GM23248 (cell line): ENCODE measurements around the gene EPHA5.

Source experiments
- EZH2 ChIP-seq: fragments of 200-600 bp; sonication (generic); IDR thresholded peaks from 2 replicates; pipeline ENCODE4 v1.6.1; 2018; ENCODE audit warnings: antibody characterized with exemption, mild to moderate bottlenecking; ENCODE audit not compliant: insufficient read depth, poor library complexity, severe bottlenecking
- EZH2phosphoT487 ChIP-seq: fragments of 200-600 bp; sonication (generic); IDR thresholded peaks from 2 replicates; pipeline ENCODE4 v1.6.1; 2018; ENCODE audit warnings: antibody characterized with exemption, moderate library complexity, mild to moderate bottlenecking, low read depth; ENCODE audit not compliant: insufficient read depth

GRCh38 chr4:65535113-65535512, 135.2 kb downstream of the EPHA5 start:
- TF ChIP-seq EZH2 = no peak
- no peak for TF ChIP-seq EZH2phosphoT487
